IMR-90 (cell line): ENCODE results near the gene TBATA.

Experiments
- CEBPB ChIP-seq: IDR thresholded peaks from 2 replicates; pipeline ENCODE4 v1.6.1; 2012; ENCODE audit warnings: low read depth, low read length, improper control_type of control experiment
- CTCF ChIP-seq: conservative IDR thresholded peaks from 2 replicates; pipeline ENCODE4 v1.5.1; 2012; ENCODE audit warnings: mild to moderate bottlenecking, low read depth, low read length, improper control_type of control experiment
- ELK1 ChIP-seq: fragments of 150-350 bp; IDR thresholded peaks from 2 replicates; pipeline ENCODE4 v1.6.1; 2016; ENCODE audit warnings: low read depth, mild to moderate bottlenecking, low read length, moderate library complexity, borderline replicate concordance
- FOS ChIP-seq: fragments of 150-350 bp; IDR thresholded peaks from 2 replicates; pipeline ENCODE4 v1.6.1; 2016; ENCODE audit warnings: low read depth, low read length
- MAFK ChIP-seq: IDR thresholded peaks from 2 replicates; pipeline ENCODE4 v1.6.1; 2012; ENCODE audit warnings: low read depth, low read length, improper control_type of control experiment
- MXI1 ChIP-seq: IDR thresholded peaks from 2 replicates; pipeline ENCODE4 v1.6.1; 2012; ENCODE audit warnings: low read depth, mild to moderate bottlenecking, low read length, moderate library complexity, borderline replicate concordance
- POLR2A ChIP-seq: IDR thresholded peaks from 2 replicates; pipeline ENCODE4 v1.6.1; 2012; ENCODE audit warnings: mild to moderate bottlenecking, low read depth, low read length
- RAD21 ChIP-seq: IDR thresholded peaks from 2 replicates; pipeline ENCODE4 v1.6.1; 2012; ENCODE audit warnings: low read length, improper control_type of control experiment
- SMC3 ChIP-seq: fragments of 150-350 bp; IDR thresholded peaks from 2 replicates; pipeline ENCODE4 v1.6.1; 2016; ENCODE audit warnings: low read depth, mild to moderate bottlenecking, antibody characterized with exemption, low read length, moderate library complexity

- TF ChIP-seq CTCF = no peak
- no peak for TF ChIP-seq FOS
- TF ChIP-seq ELK1 = no peak
- no peak for TF ChIP-seq POLR2A
- TF ChIP-seq RAD21 = no peak
- no peak for TF ChIP-seq MXI1
- TF ChIP-seq SMC3 = no peak
- no peak for TF ChIP-seq MAFK
- TF ChIP-seq CEBPB = no peak
Measured at GRCh38 chr10:70834441-70835151, 49.4 kb upstream of the TBATA start.
